A549 (cell line): ENCODE results near the gene TPO.

Experiments used
- CTCF ChIP-seq: fragments of >200 bp; sonication (Bioruptor Twin); formaldehyde crosslinking; IDR thresholded peaks from 3 replicates; pipeline ENCODE4 v1.5.1; 2016
- JUN ChIP-seq, 2 experiments: fragments of >200 bp; sonication (Bioruptor Twin); formaldehyde crosslinking; IDR thresholded peaks; 2 replicates in 1 of 2; 3 replicates in 1 of 2; pipeline ENCODE4 v1.6.1; 2016 to 2017
- POLR2A ChIP-seq: IDR thresholded peaks from 2 replicates; pipeline ENCODE4 v1.6.1; 2012; ENCODE audit warnings: mild to moderate bottlenecking, low read length
- RFX5 ChIP-seq: fragments of 450-650 bp; IDR thresholded peaks from 2 replicates; pipeline ENCODE4 v1.7.1; 2014; ENCODE audit warnings: antibody characterized with exemption, mild to moderate bottlenecking, moderate library complexity
- SMC3 ChIP-seq: fragments of >200 bp; sonication (Bioruptor Twin); formaldehyde crosslinking; IDR thresholded peaks from 3 replicates; pipeline ENCODE4 v1.6.1; 2018; ENCODE audit warnings: inconsistent platforms

- no peak for TF ChIP-seq CTCF
- TF ChIP-seq RFX5, result no peak
- TF ChIP-seq JUN (IDR thresholded peaks at IDR 0.05), result no peak
- no peak for TF ChIP-seq POLR2A
- TF ChIP-seq SMC3, result no peak
These were observed 24.3 kb downstream of the TPO start for GRCh38 chr2:1437537-1437936.
